Measurements from ENCODE around the gene ACTC1. TPM values are rescaled to one million over a fixed set of nuclear protein-coding genes. Genes with fewer than 3 reads are reported as not detected.

The ACTC1 gene
- polyA plus RNA-seq, 2 of the 4 experiments (the other 2 are of a cell fraction), result 0.22 to 1.1 TPM

DNA sequence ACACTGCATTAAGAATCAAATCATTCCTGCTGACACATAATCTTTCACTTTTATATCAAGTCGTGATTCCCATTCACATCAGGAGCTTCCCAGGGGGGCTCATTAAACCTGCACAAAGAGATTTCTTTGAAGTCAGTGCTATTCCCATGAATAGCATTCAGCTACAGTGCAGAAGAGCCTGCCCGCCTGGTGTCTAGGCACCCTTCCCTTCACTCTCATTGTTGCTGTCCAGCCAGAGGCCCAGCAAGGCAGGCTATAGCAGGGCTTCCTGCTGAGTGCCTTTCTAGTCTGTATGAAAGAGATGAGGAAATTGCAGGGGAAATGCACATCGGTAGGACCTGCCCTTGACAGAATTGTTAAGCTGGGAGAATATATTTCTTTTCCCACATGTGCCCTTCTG lies 36.0 kb downstream of the ACTC1 start:
- FAIRE-seq (no peak), ATAC-seq (no peak), DNase-seq (ENCODE audit: low read depth in 1 of 2, low spot score in 1 of 2) (no peak)
- 26% methylated on average over 3 of the region's 3 CpGs for WGBS (ENCODE audit: missing lambda C conversion rate)
- Histone ChIP-seq H3K27ac (no peak overlapping the region), H3K4me3 (no peak overlapping the region), H3K4me1 (peaks cover 8% of the 10 kb centered on the region; the same call in 1 of the 3 replicates), H3K4me2 (no peak overlapping the region), H3K9me3 (0 out of 3 replicates have a peak, but pooled peaks cover 2% of the 10 kb centered on the region)
- ChIA-PET CTCF (interaction anchor here (0.9 kb wide), 1 partner anchor 10 kb away, joined by 3 read pairs; no protein-coding TSS in a partner anchor), POLR2A (no interaction called here)
- no peak for TF ChIP-seq NR3C1 (IDR thresholded peaks at IDR 0.05)
- TF ChIP-seq ZFP36 (IDR thresholded peaks at IDR 0.05; ENCODE audit: borderline replicate concordance, partially characterized antibody), result no peak
- no peak for TF ChIP-seq JUNB (IDR thresholded peaks at IDR 0.05)
- TF ChIP-seq, protein P1, sequence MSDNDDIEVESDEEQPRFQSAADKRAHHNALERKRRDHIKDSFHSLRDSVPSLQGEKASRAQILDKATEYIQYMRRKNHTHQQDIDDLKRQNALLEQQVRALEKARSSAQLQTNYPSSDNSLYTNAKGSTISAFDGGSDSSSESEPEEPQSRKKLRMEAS (IDR thresholded peaks at IDR 0.05), result no peak
- TF ChIP-seq, protein P2, sequence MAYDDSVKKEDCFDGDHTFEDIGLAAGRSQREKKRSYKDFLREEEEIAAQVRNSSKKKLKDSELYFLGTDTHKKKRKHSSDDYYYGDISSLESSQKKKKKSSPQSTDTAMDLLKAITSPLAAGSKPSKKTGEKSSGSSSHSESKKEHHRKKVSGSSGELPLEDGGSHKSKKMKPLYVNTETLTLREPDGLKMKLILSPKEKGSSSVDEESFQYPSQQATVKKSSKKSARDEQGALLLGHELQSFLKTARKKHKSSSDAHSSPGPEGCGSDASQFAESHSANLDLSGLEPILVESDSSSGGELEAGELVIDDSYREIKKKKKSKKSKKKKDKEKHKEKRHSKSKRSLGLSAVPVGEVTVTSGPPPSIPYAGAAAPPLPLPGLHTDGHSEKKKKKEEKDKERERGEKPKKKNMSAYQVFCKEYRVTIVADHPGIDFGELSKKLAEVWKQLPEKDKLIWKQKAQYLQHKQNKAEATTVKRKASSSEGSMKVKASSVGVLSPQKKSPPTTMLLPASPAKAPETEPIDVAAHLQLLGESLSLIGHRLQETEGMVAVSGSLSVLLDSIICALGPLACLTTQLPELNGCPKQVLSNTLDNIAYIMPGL (CRISPR knock-in tag; IDR thresholded peaks at IDR 0.05; ENCODE audit: borderline replicate concordance), result no peak
- no peak for TF ChIP-seq NFE2L2 (conservative IDR thresholded peaks at IDR 0.05; ENCODE audit: low read length)
- TF ChIP-seq HOXB13 (CRISPR knock-in tag; IDR thresholded peaks at IDR 0.05; ENCODE audit: low read depth), result no peak
- no peak for TF ChIP-seq BHLHE40 (IDR thresholded peaks at IDR 0.05; ENCODE audit: low read depth, low read length)
- no peak for TF ChIP-seq JUN (IDR thresholded peaks at IDR 0.05)
- TF ChIP-seq HOXB5 (CRISPR knock-in tag; IDR thresholded peaks at IDR 0.05), result no peak
- TF ChIP-seq ESRRA (IDR thresholded peaks at IDR 0.05; ENCODE audit: borderline replicate concordance, low read length), result no peak
- no peak for TF ChIP-seq CBX2 (IDR thresholded peaks at IDR 0.05; ENCODE audit: borderline replicate concordance, low read depth)
- TF ChIP-seq, protein P3, sequence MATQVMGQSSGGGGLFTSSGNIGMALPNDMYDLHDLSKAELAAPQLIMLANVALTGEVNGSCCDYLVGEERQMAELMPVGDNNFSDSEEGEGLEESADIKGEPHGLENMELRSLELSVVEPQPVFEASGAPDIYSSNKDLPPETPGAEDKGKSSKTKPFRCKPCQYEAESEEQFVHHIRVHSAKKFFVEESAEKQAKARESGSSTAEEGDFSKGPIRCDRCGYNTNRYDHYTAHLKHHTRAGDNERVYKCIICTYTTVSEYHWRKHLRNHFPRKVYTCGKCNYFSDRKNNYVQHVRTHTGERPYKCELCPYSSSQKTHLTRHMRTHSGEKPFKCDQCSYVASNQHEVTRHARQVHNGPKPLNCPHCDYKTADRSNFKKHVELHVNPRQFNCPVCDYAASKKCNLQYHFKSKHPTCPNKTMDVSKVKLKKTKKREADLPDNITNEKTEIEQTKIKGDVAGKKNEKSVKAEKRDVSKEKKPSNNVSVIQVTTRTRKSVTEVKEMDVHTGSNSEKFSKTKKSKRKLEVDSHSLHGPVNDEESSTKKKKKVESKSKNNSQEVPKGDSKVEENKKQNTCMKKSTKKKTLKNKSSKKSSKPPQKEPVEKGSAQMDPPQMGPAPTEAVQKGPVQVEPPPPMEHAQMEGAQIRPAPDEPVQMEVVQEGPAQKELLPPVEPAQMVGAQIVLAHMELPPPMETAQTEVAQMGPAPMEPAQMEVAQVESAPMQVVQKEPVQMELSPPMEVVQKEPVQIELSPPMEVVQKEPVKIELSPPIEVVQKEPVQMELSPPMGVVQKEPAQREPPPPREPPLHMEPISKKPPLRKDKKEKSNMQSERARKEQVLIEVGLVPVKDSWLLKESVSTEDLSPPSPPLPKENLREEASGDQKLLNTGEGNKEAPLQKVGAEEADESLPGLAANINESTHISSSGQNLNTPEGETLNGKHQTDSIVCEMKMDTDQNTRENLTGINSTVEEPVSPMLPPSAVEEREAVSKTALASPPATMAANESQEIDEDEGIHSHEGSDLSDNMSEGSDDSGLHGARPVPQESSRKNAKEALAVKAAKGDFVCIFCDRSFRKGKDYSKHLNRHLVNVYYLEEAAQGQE (IDR thresholded peaks at IDR 0.05), result no peak
- no peak for TF ChIP-seq POLR2A (IDR thresholded peaks at IDR 0.05; ENCODE audit: low read length)
- no peak for TF ChIP-seq PHF8 (IDR thresholded peaks at IDR 0.05; ENCODE audit: borderline replicate concordance, low read depth)
- TF ChIP-seq, protein P4, sequence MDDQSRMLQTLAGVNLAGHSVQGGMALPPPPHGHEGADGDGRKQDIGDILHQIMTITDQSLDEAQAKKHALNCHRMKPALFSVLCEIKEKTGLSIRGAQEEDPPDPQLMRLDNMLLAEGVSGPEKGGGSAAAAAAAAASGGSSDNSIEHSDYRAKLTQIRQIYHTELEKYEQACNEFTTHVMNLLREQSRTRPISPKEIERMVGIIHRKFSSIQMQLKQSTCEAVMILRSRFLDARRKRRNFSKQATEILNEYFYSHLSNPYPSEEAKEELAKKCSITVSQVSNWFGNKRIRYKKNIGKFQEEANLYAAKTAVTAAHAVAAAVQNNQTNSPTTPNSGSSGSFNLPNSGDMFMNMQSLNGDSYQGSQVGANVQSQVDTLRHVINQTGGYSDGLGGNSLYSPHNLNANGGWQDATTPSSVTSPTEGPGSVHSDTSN (IDR thresholded peaks at IDR 0.05), result no peak
- TF ChIP-seq EHF (CRISPR knock-in tag; IDR thresholded peaks at IDR 0.05), result no peak
- TF ChIP-seq ZNF302 (CRISPR knock-in tag; IDR thresholded peaks at IDR 0.05), result no peak
- no peak for TF ChIP-seq HDAC2 (IDR thresholded peaks at IDR 0.05)

DNA sequence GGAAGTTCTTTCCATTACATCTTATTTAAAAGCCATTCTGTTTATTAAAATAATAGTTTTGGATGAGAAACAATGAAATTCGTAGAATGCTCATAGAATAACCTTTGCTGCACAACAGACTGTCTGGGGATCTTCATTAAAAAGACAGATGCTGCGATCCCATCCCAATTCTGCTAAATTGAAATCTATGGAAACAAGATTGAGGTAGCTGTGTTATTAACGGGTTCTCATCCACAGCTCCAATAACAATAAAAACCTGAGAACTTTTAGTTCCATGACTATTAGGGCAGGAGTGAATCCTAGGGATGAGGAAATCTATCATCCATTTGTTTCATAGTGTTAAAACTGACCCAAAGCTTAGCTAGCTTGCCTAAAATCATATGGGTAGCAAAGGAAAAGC lies 38.1 kb downstream of the ACTC1 start:
- FAIRE-seq, result no peak
- Histone ChIP-seq H3K9me3 (0 out of 3 replicates have a peak, but pooled peaks cover 2% of the 10 kb centered on the region), H3K4me3 (no peak overlapping the region), H3K4me1 (peaks cover 8% of the 10 kb centered on the region; the same call in 1 of the 3 replicates), H3K4me2 (no peak overlapping the region), H3K27ac (no peak overlapping the region)
- ChIA-PET CTCF (interaction anchor here (0.7 to 1.5 kb wide), 3 partner anchors 8 to 135 kb away, joined by 3 to 5 read pairs (median 3); no protein-coding TSS in a partner anchor), POLR2A (no interaction called here)
- 0% methylated on average over 3 of the region's 3 CpGs for WGBS (ENCODE audit: missing lambda C conversion rate)
- ATAC-seq, result no peak
- DNase-seq (ENCODE audit: low read depth in 1 of 2, low spot score in 1 of 2), result no peak
- no peak for TF ChIP-seq POLR2AphosphoS2 (conservative IDR thresholded peaks at IDR 0.05; ENCODE audit: low read length)
- TF ChIP-seq, protein P5, sequence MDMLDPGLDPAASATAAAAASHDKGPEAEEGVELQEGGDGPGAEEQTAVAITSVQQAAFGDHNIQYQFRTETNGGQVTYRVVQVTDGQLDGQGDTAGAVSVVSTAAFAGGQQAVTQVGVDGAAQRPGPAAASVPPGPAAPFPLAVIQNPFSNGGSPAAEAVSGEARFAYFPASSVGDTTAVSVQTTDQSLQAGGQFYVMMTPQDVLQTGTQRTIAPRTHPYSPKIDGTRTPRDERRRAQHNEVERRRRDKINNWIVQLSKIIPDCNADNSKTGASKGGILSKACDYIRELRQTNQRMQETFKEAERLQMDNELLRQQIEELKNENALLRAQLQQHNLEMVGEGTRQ (IDR thresholded peaks at IDR 0.05), result no peak
- no peak for TF ChIP-seq CHD4 (IDR thresholded peaks at IDR 0.05; ENCODE audit: borderline replicate concordance)
- no peak for TF ChIP-seq FOXS1 (CRISPR knock-in tag; IDR thresholded peaks at IDR 0.05)
- TF ChIP-seq, protein P6, sequence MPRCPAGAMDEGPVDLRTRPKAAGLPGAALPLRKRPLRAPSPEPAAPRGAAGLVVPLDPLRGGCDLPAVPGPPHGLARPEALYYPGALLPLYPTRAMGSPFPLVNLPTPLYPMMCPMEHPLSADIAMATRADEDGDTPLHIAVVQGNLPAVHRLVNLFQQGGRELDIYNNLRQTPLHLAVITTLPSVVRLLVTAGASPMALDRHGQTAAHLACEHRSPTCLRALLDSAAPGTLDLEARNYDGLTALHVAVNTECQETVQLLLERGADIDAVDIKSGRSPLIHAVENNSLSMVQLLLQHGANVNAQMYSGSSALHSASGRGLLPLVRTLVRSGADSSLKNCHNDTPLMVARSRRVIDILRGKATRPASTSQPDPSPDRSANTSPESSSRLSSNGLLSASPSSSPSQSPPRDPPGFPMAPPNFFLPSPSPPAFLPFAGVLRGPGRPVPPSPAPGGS (IDR thresholded peaks at IDR 0.05), result no peak
- no peak for TF ChIP-seq MAFK (IDR thresholded peaks at IDR 0.05; ENCODE audit: partially characterized antibody)
- TF ChIP-seq NFE2L2 (conservative IDR thresholded peaks at IDR 0.05; ENCODE audit: low read length), result no peak
- no peak for TF ChIP-seq RAD21 (conservative IDR thresholded peaks at IDR 0.05 in 1 of 2, IDR thresholded peaks at IDR 0.05 in 1 of 2)
- TF ChIP-seq, protein P7, sequence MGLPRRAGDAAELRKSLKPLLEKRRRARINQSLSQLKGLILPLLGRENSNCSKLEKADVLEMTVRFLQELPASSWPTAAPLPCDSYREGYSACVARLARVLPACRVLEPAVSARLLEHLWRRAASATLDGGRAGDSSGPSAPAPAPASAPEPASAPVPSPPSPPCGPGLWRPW (IDR thresholded peaks at IDR 0.05), result no peak

Data from A549 (cell line).